ENCODE results near the gene ARSG.
"Not testable (repeated sequence)": the region's sequence is repeated elsewhere in the genome, so short reads cannot be mapped to it uniquely, and the experiment has no call there.

- TF ChIP-seq, protein P1, sequence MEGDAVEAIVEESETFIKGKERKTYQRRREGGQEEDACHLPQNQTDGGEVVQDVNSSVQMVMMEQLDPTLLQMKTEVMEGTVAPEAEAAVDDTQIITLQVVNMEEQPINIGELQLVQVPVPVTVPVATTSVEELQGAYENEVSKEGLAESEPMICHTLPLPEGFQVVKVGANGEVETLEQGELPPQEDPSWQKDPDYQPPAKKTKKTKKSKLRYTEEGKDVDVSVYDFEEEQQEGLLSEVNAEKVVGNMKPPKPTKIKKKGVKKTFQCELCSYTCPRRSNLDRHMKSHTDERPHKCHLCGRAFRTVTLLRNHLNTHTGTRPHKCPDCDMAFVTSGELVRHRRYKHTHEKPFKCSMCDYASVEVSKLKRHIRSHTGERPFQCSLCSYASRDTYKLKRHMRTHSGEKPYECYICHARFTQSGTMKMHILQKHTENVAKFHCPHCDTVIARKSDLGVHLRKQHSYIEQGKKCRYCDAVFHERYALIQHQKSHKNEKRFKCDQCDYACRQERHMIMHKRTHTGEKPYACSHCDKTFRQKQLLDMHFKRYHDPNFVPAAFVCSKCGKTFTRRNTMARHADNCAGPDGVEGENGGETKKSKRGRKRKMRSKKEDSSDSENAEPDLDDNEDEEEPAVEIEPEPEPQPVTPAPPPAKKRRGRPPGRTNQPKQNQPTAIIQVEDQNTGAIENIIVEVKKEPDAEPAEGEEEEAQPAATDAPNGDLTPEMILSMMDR (IDR thresholded peaks at IDR 0.05): not testable (repeated sequence)
- TF ChIP-seq, protein P2, sequence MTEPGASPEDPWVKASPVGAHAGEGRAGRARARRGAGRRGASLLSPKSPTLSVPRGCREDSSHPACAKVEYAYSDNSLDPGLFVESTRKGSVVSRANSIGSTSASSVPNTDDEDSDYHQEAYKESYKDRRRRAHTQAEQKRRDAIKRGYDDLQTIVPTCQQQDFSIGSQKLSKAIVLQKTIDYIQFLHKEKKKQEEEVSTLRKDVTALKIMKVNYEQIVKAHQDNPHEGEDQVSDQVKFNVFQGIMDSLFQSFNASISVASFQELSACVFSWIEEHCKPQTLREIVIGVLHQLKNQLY (CRISPR knock-in tag; IDR thresholded peaks at IDR 0.05): not testable (repeated sequence)
- not testable (repeated sequence) for TF ChIP-seq TEAD4 (CRISPR knock-in tag; IDR thresholded peaks at IDR 0.05); FOXJ3 (CRISPR knock-in tag; IDR thresholded peaks at IDR 0.05; ENCODE audit: borderline replicate concordance); TCF7 (CRISPR knock-in tag; IDR thresholded peaks at IDR 0.05; ENCODE audit: low read depth); RELA (CRISPR knock-in tag; IDR thresholded peaks at IDR 0.05; ENCODE audit: borderline replicate concordance); ZBTB21 (CRISPR knock-in tag; IDR thresholded peaks at IDR 0.05; ENCODE audit: borderline replicate concordance); ZNF512 (CRISPR knock-in tag; IDR thresholded peaks at IDR 0.05; ENCODE audit: borderline replicate concordance); SP1 (CRISPR knock-in tag; conservative IDR thresholded peaks at IDR 0.05); JUN (CRISPR knock-in tag; IDR thresholded peaks at IDR 0.05); NFYB (CRISPR knock-in tag; conservative IDR thresholded peaks at IDR 0.05; ENCODE audit: low read depth)
- TF ChIP-seq, protein P3, sequence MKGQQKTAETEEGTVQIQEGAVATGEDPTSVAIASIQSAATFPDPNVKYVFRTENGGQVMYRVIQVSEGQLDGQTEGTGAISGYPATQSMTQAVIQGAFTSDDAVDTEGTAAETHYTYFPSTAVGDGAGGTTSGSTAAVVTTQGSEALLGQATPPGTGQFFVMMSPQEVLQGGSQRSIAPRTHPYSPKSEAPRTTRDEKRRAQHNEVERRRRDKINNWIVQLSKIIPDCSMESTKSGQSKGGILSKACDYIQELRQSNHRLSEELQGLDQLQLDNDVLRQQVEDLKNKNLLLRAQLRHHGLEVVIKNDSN (CRISPR knock-in tag; IDR thresholded peaks at IDR 0.05): not testable (repeated sequence)
These were observed 28.8 kb upstream of the ARSG start for GRCh38 chr17:68262467-68262866.
